Measurements from ENCODE around the gene SLC18A2. TPM values are rescaled to one million over a fixed set of nuclear protein-coding genes. Genes with fewer than 3 reads are reported as not detected.
"Not testable (repeated sequence)": the region's sequence is repeated elsewhere in the genome, so short reads cannot be mapped to it uniquely, and the experiment has no call there.

The SLC18A2 gene
- total RNA-seq, 1 donor from 2014 or later, result 0.88 TPM

GRCh38 chr10:117298219-117298618, 57.3 kb downstream of the SLC18A2 start:
- Mint-ChIP-seq H3K27me3 (ENCODE audit: insufficient read depth, low read depth) (no peaks in the 10 kb centered on the region), H3K9me3 (peaks cover 15% of the 10 kb centered on the region), H3K4me3 (no peak overlapping the region), H3K27ac (no peak overlapping the region), H3K36me3 (peaks cover 28% of the 10 kb centered on the region), H3K4me1 (no peaks in the 10 kb centered on the region)
- no peaks in the 10 kb centered on the region for H4K20me1 ChIP-seq (ENCODE audit: low read depth)
- H3K9ac ChIP-seq, result no peak overlapping the region
- no peaks in the 10 kb centered on the region for H3K9me3 ChIP-seq (ENCODE audit: low read depth)
- no peak for DNase-seq (ENCODE audit: low spot score)
- H3K36me3 ChIP-seq, result no peaks in the 10 kb centered on the region
- H3F3A ChIP-seq (ENCODE audit: low read depth), result no peaks in the 10 kb centered on the region
- no peaks in the 10 kb centered on the region for H3K4me1 ChIP-seq
- H3K4me2 ChIP-seq, result no peak overlapping the region
- H2AFZ ChIP-seq (replicated peaks), result no peak overlapping the region
- H3K27ac ChIP-seq, result no peak overlapping the region
- H3K79me2 ChIP-seq (ENCODE audit: low read depth), result peaks cover 3% of the 10 kb centered on the region
- H3K27me3 ChIP-seq, result no peaks in the 10 kb centered on the region
- no peak for TF ChIP-seq CTCF (IDR thresholded peaks at IDR 0.05)
- TF ChIP-seq EZH2 (IDR thresholded peaks at IDR 0.05), result no peak
- no peak for TF ChIP-seq EZH2phosphoT487 (IDR thresholded peaks at IDR 0.05)
- H3K4me3 ChIP-seq, result no peak overlapping the region

GRCh38 chr10:117299435-117299834, 58.5 kb downstream of the SLC18A2 start:
- peaks cover 2% of the 10 kb centered on the region for H3K79me2 ChIP-seq (ENCODE audit: low read depth)
- no peaks in the 10 kb centered on the region for H3K9me3 ChIP-seq (ENCODE audit: low read depth)
- no peaks in the 10 kb centered on the region for H3K27me3 Mint-ChIP-seq (ENCODE audit: insufficient read depth, low read depth)
- no peak overlapping the region for H3K27ac ChIP-seq
- no peak for TF ChIP-seq CTCF (IDR thresholded peaks at IDR 0.05)
- TF ChIP-seq EZH2phosphoT487 (IDR thresholded peaks at IDR 0.05), result no peak
- TF ChIP-seq EZH2 (IDR thresholded peaks at IDR 0.05), result no peak
- no peaks in the 10 kb centered on the region for H3K36me3 ChIP-seq
- H2AFZ ChIP-seq (replicated peaks), result no peak overlapping the region
- no peak overlapping the region for H3K4me3 Mint-ChIP-seq
- peaks cover 25% of the 10 kb centered on the region for H3K9me3 Mint-ChIP-seq
- H3K4me3 ChIP-seq, result no peak overlapping the region
- no peak for DNase-seq (ENCODE audit: low spot score)
- H4K20me1 ChIP-seq (ENCODE audit: low read depth), result no peaks in the 10 kb centered on the region
- no peaks in the 10 kb centered on the region for H3K4me1 ChIP-seq
- no peak overlapping the region for H3K9ac ChIP-seq
- no peaks in the 10 kb centered on the region for H3K4me1 Mint-ChIP-seq
- no peaks in the 10 kb centered on the region for H3K27me3 ChIP-seq
- H3K4me2 ChIP-seq, result no peak overlapping the region
- no peaks in the 10 kb centered on the region for H3F3A ChIP-seq (ENCODE audit: low read depth)
- peaks cover 34% of the 10 kb centered on the region for H3K36me3 Mint-ChIP-seq
- no peak overlapping the region for H3K27ac Mint-ChIP-seq

GRCh38 chr10:117300671-117301070, 59.8 kb downstream of the SLC18A2 start:
- H3K79me2 ChIP-seq (ENCODE audit: low read depth), result no peaks in the 10 kb centered on the region
- TF ChIP-seq EZH2phosphoT487 (IDR thresholded peaks at IDR 0.05) (no peak), EZH2 (IDR thresholded peaks at IDR 0.05) (no peak)
- Mint-ChIP-seq H3K36me3 (peaks cover 32% of the 10 kb centered on the region), H3K9me3 (peaks cover 28% of the 10 kb centered on the region), H3K4me1 (no peaks in the 10 kb centered on the region), H3K4me3 (no peak overlapping the region), H3K27me3 (ENCODE audit: insufficient read depth, low read depth) (no peaks in the 10 kb centered on the region), H3K27ac (no peak overlapping the region)
- no peaks in the 10 kb centered on the region for H3K9me3 ChIP-seq (ENCODE audit: low read depth)
- H3K4me1 ChIP-seq, result no peaks in the 10 kb centered on the region
- no peaks in the 10 kb centered on the region for H3K27me3 ChIP-seq
- DNase-seq (ENCODE audit: low spot score), result no peak
- no peaks in the 10 kb centered on the region for H3K36me3 ChIP-seq
- no peak overlapping the region for H2AFZ ChIP-seq (replicated peaks)
- no peak overlapping the region for H3K4me3 ChIP-seq
- no peak overlapping the region for H3K27ac ChIP-seq
- H3K4me2 ChIP-seq, result no peak overlapping the region
- H3F3A ChIP-seq (ENCODE audit: low read depth), result no peaks in the 10 kb centered on the region
- no peaks in the 10 kb centered on the region for H4K20me1 ChIP-seq (ENCODE audit: low read depth)
- H3K9ac ChIP-seq, result no peak overlapping the region

GRCh38 chr10:117303451-117303850, 62.5 kb downstream of the SLC18A2 start:
- not testable (repeated sequence) for H2AFZ ChIP-seq (replicated peaks); H3K27ac ChIP-seq; H3K79me2 ChIP-seq (ENCODE audit: low read depth); H3K9me3 ChIP-seq (ENCODE audit: low read depth); DNase-seq (ENCODE audit: low spot score); H3K27me3 ChIP-seq; H3K9ac ChIP-seq; H3K4me2 ChIP-seq; H3K4me1 Mint-ChIP-seq; H3F3A ChIP-seq (ENCODE audit: low read depth); H3K4me1 ChIP-seq; H3K4me3 Mint-ChIP-seq; H3K36me3 ChIP-seq; H3K4me3 ChIP-seq; H3K27ac Mint-ChIP-seq; H4K20me1 ChIP-seq (ENCODE audit: low read depth); H3K27me3 Mint-ChIP-seq (ENCODE audit: insufficient read depth, low read depth)
- H3K36me3 Mint-ChIP-seq, result peaks cover 32% of the 10 kb centered on the region
- H3K9me3 Mint-ChIP-seq, result peaks cover 28% of the 10 kb centered on the region
